Stimulated activated CD4-positive, alpha-beta T cell treated with anti-CD3 and anti-CD28 coated beads, Interleukin-2, amount 100 ng/mL, for 24 hours (primary cell): ENCODE results near the gene KMT2E.

Experiments used
- DNase-seq, 2 donors: peaks; one replicate each; pipeline ENCODE4 v3.0.0-alpha.2; 2020

KMT2E gene

GRCh38 chr7:105086850-105087249, 72.8 kb downstream of the KMT2E start:
- DNase-seq = no peak

- DNase-seq = no peak
Observed at GRCh38 chr7:105087981-105088380, 74.0 kb downstream of the KMT2E start.

- DNase-seq = no peak
Observed at GRCh38 chr7:105088456-105088855, 74.5 kb downstream of the KMT2E start.

- no peak for DNase-seq
Observed at GRCh38 chr7:105094966-105095365, 81.0 kb downstream of the KMT2E start.

GRCh38 chr7:105096306-105096705, 82.3 kb downstream of the KMT2E start:
- no peak for DNase-seq

GRCh38 chr7:105097619-105098018, 83.6 kb downstream of the KMT2E start:
- DNase-seq = no peak

GRCh38 chr7:105098863-105099515, 85.0 kb downstream of the KMT2E start:
- DNase-seq = no peak

GRCh38 chr7:105101864-105102263, 87.9 kb downstream of the KMT2E start:
- DNase-seq = no peak

- DNase-seq = no peak
Observed at GRCh38 chr7:105102557-105103352, 88.8 kb downstream of the KMT2E start.

GRCh38 chr7:105105579-105105978, 91.6 kb downstream of the KMT2E start:
- no peak for DNase-seq

- no peak for DNase-seq
Observed at GRCh38 chr7:105106473-105106872, 92.5 kb downstream of the KMT2E start.

- DNase-seq = no peak
Observed at GRCh38 chr7:105107458-105107857, 93.5 kb downstream of the KMT2E start.

GRCh38 chr7:105112440-105113418, 98.7 kb downstream of the KMT2E start:
- DNase-seq = no peak

GRCh38 chr7:105118612-105119600, 104.9 kb downstream of the KMT2E start:
- DNase-seq = no peak

- DNase-seq = no peak
Observed at GRCh38 chr7:105122619-105123018, 108.6 kb downstream of the KMT2E start.

GRCh38 chr7:105125745-105126144, 111.7 kb downstream of the KMT2E start:
- DNase-seq = no peak

- DNase-seq = no peak
Observed at GRCh38 chr7:105126436-105126975, 112.5 kb downstream of the KMT2E start.

GRCh38 chr7:105127179-105127578, 113.2 kb downstream of the KMT2E start:
- no peak for DNase-seq

GRCh38 chr7:105130048-105130447, 116.0 kb downstream of the KMT2E start:
- DNase-seq = no peak

- DNase-seq = no peak
Observed at GRCh38 chr7:105130580-105130979, 116.6 kb downstream of the KMT2E start.

- no peak for DNase-seq
Observed at GRCh38 chr7:105131033-105131656, 117.1 kb downstream of the KMT2E start.
